Stimulated activated CD4-positive, alpha-beta T cell treated with anti-CD3 and anti-CD28 coated beads, Interleukin-2, amount 100 ng/mL, for 48 hours (primary cell): Measurements from ENCODE around the gene PLEKHB2.
"Not testable (repeated sequence)": the region's sequence is repeated elsewhere in the genome, so short reads cannot be mapped to it uniquely, and the experiment has no call there.

ENCODE experiments used
- DNase-seq, 2 donors: peaks; one replicate each; pipeline ENCODE4 v3.0.0-alpha.2; 2020

PLEKHB2 gene, protein sequence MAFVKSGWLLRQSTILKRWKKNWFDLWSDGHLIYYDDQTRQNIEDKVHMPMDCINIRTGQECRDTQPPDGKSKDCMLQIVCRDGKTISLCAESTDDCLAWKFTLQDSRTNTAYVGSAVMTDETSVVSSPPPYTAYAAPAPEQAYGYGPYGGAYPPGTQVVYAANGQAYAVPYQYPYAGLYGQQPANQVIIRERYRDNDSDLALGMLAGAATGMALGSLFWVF

DNA sequence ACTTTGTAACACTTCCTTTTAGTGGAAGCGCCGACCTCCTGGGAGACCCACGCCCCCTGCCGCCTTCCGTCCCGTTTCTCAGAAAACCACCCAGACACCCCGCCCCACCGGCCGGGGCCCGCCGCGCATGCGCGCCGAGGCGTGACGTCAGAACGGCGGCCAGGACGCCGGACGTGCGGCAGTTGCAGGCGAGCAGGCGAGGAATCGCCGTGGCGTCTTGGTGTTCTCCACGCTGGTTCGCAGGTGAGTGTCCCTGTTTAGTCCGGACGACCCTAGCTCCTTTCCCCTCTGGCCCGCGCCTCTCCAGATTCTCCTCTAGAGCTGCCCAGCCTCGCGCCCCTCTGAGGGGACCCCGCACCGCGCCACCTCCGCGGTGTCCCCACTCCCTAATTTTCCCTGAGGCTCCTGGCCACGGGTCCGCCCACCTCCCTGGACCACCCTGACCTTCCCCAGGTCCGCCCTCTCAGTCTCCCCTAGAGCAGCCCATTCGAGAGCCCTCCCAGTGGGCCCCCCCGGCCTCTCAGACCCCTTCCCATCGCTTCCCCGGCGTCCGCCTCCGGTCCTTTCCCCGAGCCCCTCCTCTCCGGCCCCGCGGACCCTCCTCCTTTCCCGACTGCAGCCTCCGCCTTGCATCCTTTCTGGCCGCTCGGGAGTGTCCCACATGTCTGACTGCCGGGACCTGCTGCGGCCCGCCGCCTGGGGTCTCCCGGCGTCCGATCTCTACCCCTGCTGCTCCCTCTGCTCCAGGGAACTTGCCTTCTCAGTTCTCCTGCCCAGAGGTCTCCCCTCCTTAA lies at the start of gene PLEKHB2:
TSS of gene PLEKHB2 (plus strand) at position 181 of the 794 bp plus-strand sequence. CDS start 15,606 bp downstream, outside the sequence.
- DNase-seq = peak; percentile 92 to 96

DNA sequence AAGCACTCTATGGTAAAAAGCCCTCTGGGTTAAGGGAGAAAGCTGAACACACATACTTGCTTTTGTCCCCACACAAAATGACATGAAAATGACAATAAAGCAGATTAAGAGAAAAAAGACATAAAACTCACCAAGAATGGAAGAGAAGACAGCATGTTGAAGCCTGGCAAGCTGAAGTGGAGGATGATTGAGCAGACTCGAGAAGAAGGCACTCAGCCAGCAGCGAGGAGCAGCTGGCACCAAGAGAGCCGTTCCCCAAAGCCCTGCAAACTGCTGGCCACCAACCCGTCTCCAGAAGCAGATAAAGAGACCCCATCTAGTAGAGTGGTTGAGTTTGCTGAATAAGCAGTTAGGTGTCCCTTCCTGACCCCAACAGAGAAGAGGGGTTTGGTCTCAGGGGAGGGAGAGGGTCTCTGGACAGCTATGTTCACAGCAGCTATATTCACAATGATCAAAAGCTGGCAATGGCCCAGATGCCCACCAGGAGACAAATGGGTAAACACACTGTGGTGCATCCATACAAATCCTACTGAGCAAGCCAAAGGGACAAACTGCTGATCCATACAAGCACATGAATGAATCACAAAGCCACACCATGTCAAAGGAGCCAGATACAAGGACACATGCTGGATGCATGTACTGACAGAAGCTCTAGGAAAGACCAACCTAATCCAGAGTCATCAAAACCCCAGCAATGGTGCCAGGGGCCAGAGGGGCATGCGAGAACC lies 48.8 kb upstream of the PLEKHB2 start:
- no peak for DNase-seq

DNA sequence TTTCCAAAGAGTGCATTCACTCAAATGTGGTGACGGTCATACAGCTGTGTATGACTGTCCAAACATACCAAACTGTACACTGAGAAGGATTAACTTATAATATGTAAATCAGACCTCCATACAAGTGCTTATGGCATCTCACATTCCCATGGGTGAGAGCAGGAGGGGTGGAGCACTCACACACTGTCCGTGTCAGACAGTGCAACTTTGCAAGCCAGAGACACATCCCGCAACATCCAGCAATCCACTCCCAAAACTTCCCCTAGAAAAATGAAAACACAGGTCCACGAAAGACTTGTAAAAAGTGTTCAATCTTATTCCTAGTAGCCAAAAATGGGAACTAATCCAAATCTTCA lies 48.2 kb upstream of the PLEKHB2 start:
- no peak for DNase-seq

DNA sequence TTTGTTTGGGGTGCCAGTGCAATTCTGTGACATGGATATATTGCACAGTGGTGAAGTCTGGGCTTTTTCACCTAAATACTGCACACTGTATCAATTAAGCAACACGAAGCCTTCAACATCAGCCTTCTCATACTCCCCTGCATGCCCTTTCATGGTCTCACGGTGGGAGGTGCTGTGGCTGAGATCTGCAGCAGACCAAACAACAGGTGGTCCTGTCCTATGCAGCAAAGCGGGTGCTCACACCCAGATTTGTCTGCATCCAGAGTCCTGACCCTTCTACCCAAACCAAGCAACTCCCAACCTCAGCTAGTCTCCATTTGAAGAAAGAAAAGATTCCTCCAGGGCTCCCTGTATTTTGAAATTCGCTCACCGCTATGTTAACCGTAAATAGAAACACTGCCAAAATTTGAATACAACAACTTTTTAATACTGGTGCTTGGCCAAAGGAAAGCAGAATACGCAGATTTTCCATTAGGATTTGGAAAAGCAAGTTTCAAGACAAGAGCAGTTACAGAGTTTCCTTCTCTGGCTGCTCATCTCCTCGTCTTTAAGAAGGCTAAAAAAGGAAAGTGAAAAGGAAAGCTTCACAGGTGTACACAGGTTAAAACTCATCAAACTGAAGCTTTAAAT lies 46.8 kb upstream of the PLEKHB2 start:
- no peak for DNase-seq

DNA sequence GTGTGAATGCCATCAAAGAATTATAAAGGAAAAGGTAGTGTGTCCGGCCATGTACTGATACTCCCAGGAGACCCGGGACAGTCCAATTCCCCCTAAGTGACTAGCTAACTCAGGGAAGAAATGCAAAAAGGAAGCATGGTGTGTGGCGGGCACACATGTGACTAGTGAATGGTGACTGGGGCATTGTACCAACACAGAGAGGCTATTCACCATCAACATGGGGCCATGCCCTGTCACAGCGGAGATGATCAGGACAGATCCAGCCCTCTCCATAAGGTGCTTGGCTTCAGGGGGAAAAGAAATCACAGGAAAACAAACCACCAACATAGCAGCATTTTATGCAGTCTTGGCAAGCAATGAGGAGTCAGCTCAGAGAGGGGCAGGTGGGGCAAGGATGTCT lies 46.2 kb upstream of the PLEKHB2 start:
- DNase-seq = no peak

DNA sequence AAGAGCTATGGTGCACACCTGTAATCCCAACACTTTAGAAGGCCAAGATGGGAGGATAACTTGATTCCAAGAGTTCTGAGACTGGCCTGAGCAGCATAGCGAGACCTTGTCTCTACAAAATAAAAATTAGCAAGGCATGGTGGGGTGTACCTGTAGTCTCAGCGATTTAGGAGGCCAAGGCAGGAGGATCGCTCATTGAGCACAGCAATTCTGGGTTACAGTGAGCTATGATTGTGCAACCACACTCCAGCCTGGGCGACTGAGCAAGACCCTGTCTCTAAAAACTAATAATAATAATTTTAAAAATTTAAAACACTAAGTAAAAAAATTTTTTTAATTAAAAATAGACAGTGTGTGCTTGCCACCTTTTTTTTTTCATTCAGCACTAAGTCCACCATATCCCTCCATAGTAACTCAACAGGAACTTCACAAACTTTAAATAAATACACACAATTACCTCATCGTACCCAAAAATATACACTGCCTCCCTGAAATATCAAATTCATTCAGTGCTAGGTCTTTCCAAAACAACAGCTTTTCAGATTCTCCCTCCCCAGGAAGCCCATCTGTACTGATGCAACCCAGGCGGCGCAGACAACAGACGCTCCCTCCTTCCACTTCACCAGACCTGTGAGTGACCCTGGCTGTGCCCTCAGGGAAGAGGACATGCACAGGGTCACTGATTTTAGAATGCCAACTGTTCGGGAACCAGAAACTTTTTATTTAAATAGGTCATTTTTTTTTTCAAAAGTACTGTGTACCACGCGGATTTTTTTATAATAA lies 41.4 kb upstream of the PLEKHB2 start:
- DNase-seq = no peak

DNA sequence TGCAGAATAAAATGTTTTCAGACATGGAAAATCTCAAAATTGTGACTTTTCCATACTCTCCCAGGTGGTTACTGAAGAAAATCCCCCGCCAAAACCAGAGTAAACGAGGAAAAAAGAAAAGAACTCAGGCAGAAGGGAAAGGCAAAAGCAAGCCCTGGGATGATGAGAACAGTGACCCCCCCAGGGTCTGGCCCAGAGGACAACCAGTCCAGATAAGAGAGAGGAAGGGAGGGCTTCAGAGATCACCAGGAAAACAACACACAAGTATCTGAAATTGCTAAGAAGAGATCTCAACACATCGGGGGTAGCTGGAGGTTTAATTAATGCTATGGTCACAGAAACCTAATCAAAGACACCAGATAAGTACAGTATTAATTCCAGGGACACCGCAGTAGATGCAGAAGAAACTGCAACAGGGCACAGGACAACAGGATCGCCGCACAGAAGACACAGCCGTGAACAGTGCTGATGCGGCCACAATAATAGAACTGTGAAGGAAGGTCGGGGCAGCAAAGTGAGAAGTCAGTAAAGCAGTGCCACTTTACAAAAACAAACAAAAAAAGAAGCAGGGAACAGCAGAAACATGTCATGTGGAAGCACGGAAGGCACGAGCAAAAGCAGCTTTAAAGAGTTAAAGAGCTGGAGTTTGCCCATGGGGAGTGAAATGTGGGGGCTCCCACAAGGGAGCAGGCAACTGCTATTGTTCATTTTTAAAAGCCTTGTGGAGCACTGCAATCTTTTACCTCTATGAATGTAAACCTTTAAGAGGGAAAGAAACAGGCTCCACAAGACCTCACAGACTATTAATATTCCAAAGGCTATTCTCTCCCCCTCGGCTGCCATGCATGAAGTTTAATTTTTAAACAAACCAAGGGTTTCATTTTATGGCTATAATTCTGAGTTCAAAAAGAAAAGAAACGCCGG lies 40.3 kb upstream of the PLEKHB2 start:
- DNase-seq = no peak

DNA sequence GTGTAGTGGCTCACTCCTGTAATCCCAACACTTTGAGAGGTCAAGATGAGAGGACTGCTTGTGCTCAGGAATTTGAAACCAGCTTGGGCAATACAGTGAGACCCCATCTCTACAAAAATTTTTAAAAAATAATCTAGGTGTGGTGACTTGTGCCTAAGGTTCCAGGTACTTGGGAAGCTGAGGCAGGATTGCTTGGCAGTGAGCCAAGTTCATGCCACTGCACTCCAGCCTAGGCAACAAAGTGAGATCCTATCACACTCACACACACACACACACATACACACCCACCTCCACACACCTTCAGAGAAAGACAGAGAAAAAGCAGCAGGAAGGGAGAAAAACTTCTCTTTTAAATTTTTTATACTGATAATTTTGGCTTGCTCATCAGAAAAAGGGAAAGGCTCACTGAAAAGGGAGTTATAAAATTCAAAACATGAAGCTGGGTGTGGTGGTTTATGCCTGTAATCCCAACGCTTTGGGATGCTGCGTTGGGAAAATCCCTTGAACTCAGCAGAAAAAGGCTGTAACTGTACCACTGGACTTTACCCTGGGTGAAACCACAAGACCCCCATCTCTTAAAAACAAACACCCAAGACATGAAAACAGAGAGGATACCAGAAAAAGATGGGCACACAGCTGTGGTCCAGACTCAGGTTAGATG lies 37.5 kb upstream of the PLEKHB2 start:
- DNase-seq = no peak

DNA sequence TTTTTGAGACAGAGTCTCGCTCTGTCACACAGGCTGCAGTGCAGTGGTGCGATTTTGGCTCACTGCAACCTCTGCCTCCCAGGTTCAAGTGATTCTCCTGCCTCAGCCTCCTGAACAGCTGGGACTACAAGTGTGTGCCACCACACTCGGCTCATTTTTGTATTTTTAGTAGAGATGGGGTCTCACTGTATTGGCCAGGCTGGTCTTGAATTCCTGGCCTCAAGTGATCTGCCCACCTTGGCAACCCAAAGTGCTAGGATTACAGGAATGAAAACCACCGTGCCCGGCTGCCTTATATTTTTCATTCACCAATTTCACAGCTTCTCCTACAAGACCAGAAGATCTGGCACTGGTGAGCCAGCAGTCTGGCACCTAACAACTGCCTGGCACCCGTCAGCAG lies 37.0 kb upstream of the PLEKHB2 start:
- DNase-seq = not testable (repeated sequence)

DNA sequence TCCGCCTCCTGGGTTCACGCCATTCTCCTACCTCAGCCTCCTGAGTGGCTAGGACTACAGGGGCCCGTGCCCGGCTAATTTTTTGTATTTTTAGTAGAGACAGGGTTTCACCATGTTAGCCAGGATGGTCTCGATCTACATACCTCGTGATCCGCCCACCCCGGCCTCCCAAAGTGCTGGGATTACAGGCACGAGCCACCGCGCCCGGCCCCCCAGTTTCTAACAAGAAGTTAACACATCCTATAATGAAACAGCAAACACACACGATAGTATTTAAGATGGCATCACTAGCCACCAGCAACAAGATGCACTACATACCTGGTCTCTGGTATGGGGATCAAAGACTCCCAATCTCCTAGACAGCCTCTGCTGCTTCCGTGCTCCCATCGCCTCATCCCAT lies 29.6 kb upstream of the PLEKHB2 start:
- not testable (repeated sequence) for DNase-seq

DNA sequence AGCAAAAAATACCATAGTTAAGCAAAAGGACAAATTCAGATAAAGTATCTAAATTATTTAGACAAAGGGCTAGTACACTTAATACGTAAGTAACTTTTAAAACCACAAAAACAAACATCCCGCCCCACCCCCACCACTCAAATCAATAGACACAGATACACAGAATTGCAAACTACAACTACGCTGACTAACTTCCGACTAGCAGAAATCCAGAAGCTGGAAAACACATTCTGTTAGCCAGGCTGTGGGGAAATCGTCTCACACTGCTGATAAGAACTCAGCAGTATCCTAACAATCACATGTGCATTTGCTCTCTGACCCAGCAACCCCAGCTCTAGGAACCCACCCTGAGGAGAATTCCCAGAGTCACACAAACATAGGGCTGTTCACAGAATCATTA lies 28.4 kb upstream of the PLEKHB2 start:
- no peak for DNase-seq

DNA sequence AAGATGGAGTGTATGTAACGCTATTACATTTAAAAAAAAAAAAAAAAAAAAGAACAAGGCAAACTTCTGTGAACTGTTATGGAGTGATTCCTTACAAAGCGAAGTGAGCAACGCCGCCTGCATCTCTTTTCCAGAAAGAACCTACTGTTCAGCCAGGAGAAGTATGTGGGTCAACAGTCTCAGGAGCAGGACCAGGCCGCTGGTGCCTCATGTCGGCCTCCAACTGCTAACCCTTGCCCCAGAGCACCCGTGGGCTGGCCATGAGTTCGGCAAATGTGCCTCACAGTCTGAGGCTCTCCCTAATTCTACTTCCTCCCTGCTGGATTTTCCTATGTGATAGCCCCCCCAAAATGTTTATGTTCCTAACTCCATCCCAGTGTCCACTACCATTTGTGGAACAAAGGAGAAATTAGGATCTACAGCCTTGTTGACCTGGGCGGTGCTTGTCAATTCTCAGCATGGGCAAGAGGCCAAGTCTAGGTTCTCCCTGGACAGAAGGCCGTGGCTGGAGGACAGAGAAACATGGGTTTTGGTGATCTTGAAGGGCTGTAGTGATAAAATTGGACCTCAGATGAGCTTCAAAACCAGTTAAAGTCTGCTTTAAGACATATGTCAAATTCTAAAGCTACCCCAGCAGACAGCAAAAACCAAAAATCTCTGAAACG lies 27.8 kb upstream of the PLEKHB2 start:
- no peak for DNase-seq

DNA sequence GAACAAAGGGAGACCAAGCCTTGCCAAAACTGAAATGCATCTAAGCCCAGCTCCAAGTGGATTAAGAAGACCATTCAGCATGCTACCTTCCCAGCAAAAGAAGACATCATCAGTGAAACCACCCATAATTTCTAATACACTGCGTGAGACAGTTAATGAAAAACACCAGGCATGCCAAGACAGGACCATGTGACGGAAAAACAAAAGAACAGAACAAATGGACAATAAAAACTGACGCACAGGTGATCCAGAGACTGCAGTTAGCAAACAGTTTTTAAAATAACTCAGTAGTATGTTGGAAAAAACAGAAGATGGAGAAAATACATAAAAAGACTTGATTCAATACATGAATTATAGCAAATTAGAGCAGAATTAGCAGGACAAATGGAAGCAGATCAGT lies 27.2 kb upstream of the PLEKHB2 start:
- DNase-seq = no peak

DNA sequence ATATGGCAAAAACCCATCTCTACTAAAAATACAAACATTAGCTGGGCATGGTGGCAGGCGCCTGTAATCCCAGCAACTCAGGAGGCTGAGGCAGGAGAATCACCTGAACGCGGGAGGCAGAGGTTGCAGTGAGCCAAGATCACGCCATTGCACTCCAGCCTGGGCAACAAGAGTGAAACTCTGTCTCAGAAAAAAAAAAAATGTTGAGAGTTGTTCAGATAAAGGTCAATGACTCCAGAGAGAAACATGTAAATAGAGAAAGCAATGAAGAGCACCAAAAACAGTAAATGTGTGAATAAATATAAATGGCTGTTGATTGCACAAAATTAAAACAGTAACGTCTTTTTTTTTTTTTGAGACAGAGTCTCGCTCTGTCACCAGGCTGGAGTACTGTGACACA lies 25.2 kb upstream of the PLEKHB2 start:
- DNase-seq = not testable (repeated sequence)

DNA sequence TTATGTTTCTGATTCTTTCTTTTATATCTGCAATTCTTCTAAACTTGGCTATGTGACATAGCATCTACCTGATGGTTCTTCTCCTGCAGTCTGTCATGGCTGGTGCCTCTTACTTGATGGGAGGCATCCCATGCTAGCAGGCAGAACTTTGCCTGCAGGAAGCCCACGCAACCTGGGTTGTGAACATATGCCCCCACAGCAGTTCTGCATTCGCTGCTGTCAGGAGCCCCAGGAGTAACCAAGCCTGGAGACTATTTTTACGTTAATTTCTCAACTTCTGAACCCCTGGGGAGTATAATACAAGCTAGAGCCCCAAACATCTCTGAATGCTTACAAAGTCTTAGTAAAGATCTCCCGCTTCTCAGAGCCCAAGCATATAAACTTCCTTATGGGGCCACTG lies 23.9 kb upstream of the PLEKHB2 start:
- no peak for DNase-seq

DNA sequence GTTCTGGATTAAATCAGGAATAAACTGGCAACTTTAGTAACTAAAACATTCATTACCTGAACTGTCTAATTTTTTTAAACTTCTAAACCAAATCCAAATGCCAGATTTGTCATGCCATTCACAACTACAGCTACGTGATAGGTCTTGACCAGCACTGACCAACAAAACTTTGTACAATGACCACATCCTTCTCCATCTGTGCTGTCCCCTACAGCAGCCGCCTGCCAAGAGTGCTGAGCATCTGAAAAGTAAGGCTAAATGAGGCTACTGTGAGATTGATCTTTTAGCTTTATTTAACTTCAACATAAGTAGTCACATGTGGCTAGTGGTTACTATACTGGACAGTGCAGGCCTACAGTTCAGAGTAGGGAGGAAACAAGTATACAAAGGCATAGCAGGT lies 19.5 kb upstream of the PLEKHB2 start:
- no peak for DNase-seq

DNA sequence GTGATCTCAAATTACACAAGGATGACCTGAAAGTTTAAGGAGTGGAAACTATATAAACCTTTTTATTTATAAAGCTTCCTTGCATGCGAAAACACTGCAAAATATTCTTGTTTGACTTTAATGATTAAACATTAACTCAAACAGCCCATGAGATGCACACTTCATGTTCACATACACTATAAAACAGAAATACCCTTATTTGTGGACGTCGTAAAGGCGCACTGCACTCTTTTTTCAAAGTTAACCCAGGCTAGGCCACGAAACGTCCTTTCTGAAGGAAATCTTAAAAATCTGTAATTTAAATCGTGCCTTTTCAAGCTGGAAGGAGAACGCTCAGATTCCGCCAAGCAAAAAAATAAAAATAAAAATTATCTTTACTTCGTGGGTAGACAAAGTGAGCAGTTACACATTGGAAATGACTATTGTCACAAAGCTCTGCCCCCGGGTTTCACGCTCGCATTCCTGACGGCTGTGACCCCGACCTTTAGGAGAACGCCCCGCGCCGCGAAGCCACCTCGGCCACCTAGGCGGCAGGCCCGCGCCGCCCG lies 12.6 kb upstream of the PLEKHB2 start:
- DNase-seq = no peak

DNA sequence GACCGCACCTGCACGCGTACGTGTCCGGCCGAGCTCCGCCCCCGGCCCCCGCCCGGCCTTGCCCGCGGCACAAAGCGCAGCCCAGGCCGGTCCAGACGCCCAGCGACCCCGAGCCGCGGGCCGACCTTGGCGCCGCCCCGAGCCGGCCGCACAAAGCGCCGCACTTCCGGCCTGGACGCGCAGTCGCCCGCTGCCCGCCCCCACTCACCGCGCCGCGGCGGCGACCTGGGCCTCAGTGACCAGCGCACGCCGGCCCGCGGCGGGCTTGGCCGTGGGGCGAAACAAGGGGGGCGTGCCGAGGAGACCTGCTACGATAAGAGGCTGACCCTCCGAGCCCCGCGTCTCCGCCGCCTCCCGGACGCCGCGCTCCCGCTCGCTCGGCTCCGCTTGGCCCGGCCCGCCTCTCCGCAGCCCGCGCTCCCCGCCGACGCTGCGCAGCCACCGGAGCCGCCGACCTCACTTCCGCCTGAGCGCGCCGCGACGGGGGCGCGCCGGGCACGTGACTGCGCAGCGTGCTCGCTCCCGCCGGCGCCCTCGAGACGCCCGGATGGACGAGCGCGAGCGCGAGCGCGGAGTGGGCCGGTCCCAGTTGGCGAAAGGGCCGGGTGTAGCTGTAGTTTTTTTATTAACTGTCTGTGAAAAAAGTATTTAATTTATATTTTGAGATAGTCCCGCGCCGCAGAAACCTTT lies 12.0 kb upstream of the PLEKHB2 start, which contains the start of gene FAM168B:
TSS of gene FAM168B (minus strand) at position 455 of the 690 bp plus-strand sequence. CDS start 10,814 bp downstream, outside the sequence.
- DNase-seq = peak; percentile 83 to 84
